Measurements from ENCODE around the gene TSC22D4.
A peak's percentile ranks its signal among the peaks of the same experiment; 100 is the strongest.
"Not testable (repeated sequence)": the region's sequence is repeated elsewhere in the genome, so short reads cannot be mapped to it uniquely, and the experiment has no call there.

Gene TSC22D4

GRCh38 chr7:100443096-100443840, 35.7 kb downstream of the TSC22D4 start:
- DNase-seq (ENCODE audit: low read depth): no peak

GRCh38 chr7:100441641-100442535, 37.1 kb downstream of the TSC22D4 start:
- DNase-seq (ENCODE audit: low read depth): no peak

- not testable (repeated sequence) for DNase-seq (ENCODE audit: low read depth)
Observed at GRCh38 chr7:100439244-100439643, 39.8 kb downstream of the TSC22D4 start.

- DNase-seq (ENCODE audit: low read depth): not testable (repeated sequence)
Observed at GRCh38 chr7:100438731-100439130, 40.3 kb downstream of the TSC22D4 start.

- no peak for DNase-seq (ENCODE audit: low read depth)
Observed at GRCh38 chr7:100438172-100438571, 40.8 kb downstream of the TSC22D4 start.

- no peak for DNase-seq (ENCODE audit: low read depth)
Observed at GRCh38 chr7:100437150-100438100, 41.6 kb downstream of the TSC22D4 start.

- no peak for DNase-seq (ENCODE audit: low read depth)
Observed at GRCh38 chr7:100435401-100436304, 43.4 kb downstream of the TSC22D4 start.

- no peak for DNase-seq (ENCODE audit: low read depth)
Observed at GRCh38 chr7:100434297-100435144, 44.5 kb downstream of the TSC22D4 start.

GRCh38 chr7:100433592-100434296, 45.3 kb downstream of the TSC22D4 start:
- DNase-seq (ENCODE audit: low read depth): no peak

GRCh38 chr7:100433276-100433591, 45.8 kb downstream of the TSC22D4 start:
- no peak for DNase-seq (ENCODE audit: low read depth)

- DNase-seq (ENCODE audit: low read depth): no peak
Observed at GRCh38 chr7:100432621-100433275, 46.3 kb downstream of the TSC22D4 start.

GRCh38 chr7:100432053-100432452, 47.0 kb downstream of the TSC22D4 start:
- no peak for DNase-seq (ENCODE audit: low read depth)

- DNase-seq (ENCODE audit: low read depth): no peak
Observed at GRCh38 chr7:100431286-100431735, 47.7 kb downstream of the TSC22D4 start.

- DNase-seq (ENCODE audit: low read depth): no peak
Observed at GRCh38 chr7:100430493-100431285, 48.3 kb downstream of the TSC22D4 start.

- DNase-seq (ENCODE audit: low read depth): peak; percentile 95
Observed at GRCh38 chr7:100429637-100430492, 49.1 kb downstream of the TSC22D4 start, which contains the start of gene MEPCE. MEPCE (plus strand) TSS chr7:100429831; CDS start chr7:100430019, 188 bp downstream.

- peak; percentile 100 for DNase-seq (ENCODE audit: low read depth)
Observed at GRCh38 chr7:100428967-100429636, 49.9 kb downstream of the TSC22D4 start.
